ENCODE measurements around the gene KCNE3.

- no peak for TF ChIP-seq ZNF274 (IDR thresholded peaks at IDR 0.05; ENCODE audit: low read depth, low read length)
- no peak for TF ChIP-seq EZH2 (IDR thresholded peaks at IDR 0.05)
- TF ChIP-seq YY1 (IDR thresholded peaks at IDR 0.05; ENCODE audit: extremely low read depth, insufficient replicate concordance, low read depth, low read length) = no peak
- TF ChIP-seq CTCF (IDR thresholded peaks at IDR 0.05 in 2 of 3, conservative IDR thresholded peaks at IDR 0.05 in 1 of 3; ENCODE audit: borderline replicate concordance in 1 of 3, insufficient read depth in 1 of 3, low read depth in 2 of 3, low read length in 2 of 3) = no peak
- no peak for TF ChIP-seq JUND (IDR thresholded peaks at IDR 0.05)
- TF ChIP-seq POLR2A (IDR thresholded peaks at IDR 0.05; ENCODE audit: borderline replicate concordance, extremely low read depth, insufficient read depth, insufficient read length) = no peak
These were observed 42.2 kb downstream of the KCNE3 start for GRCh38 chr11:74425100-74425499.

Measured in HCT116 (cell line).